ENCODE results near the gene INAFM2. TPM values are rescaled to one million over a fixed set of nuclear protein-coding genes. Genes with fewer than 3 reads are reported as not detected.
A peak's percentile ranks its signal among the peaks of the same experiment; 100 is the strongest.

INAFM2 gene
- total and polyA plus RNA-seq, 9 of the 15 experiments (the other 6 are each of a cell fraction or from before 2014, with no cell fraction given) = 11.8 to 43.1 (median 27.2) TPM

GRCh38 chr15:40274350-40275274 is 48.9 kb upstream of the INAFM2 start (continued):
- no peak for TF ChIP-seq ZNF280A (IDR thresholded peaks at IDR 0.05; ENCODE audit: low read depth, partially characterized antibody)
- no peak for TF ChIP-seq NCOA6 (IDR thresholded peaks at IDR 0.05)
- TF ChIP-seq ZNF830 (CRISPR knock-in tag; IDR thresholded peaks at IDR 0.05) = no peak
- 0 out of 2 replicates have a peak, but pooled peaks have one; percentile 41 for TF ChIP-seq ZFP91 (CRISPR knock-in tag; IDR thresholded peaks at IDR 0.05)
- TF ChIP-seq TEAD4 (IDR thresholded peaks at IDR 0.05; ENCODE audit: low read length) = 0 out of 2 replicates have a peak, but pooled peaks have one; percentile 39
- no peak for TF ChIP-seq TEAD4 (CRISPR knock-in tag; IDR thresholded peaks at IDR 0.05; ENCODE audit: borderline replicate concordance)
- no peak for TF ChIP-seq ZBTB49 (CRISPR knock-in tag; IDR thresholded peaks at IDR 0.05; ENCODE audit: borderline replicate concordance)
- no peak for TF ChIP-seq CREB1 (IDR thresholded peaks at IDR 0.05)
- 0 out of 2 replicates have a peak, but pooled peaks have one; percentile 33 for TF ChIP-seq CREB1 (CRISPR knock-in tag; IDR thresholded peaks at IDR 0.05)
- TF ChIP-seq SRF (CRISPR knock-in tag; IDR thresholded peaks at IDR 0.05) = no peak
- TF ChIP-seq CTCFL (IDR thresholded peaks at IDR 0.05; ENCODE audit: borderline replicate concordance, insufficient read depth, low read depth, low read length, poor library complexity, severe bottlenecking) = peak; percentile 71
- no peak for TF ChIP-seq MYNN (IDR thresholded peaks at IDR 0.05)
- TF ChIP-seq MYNN (CRISPR knock-in tag; IDR thresholded peaks at IDR 0.05) = no peak
- no peak for TF ChIP-seq ZHX1 (conservative IDR thresholded peaks at IDR 0.05; ENCODE audit: low read length)

Data from K562 (cell line).